HepG2 (cell line): Measurements from ENCODE around the gene ALDOA. TPM values are rescaled to one million over a fixed set of nuclear protein-coding genes. Genes with fewer than 3 reads are reported as not detected.

Experiments
- AKAP8 ChIP-seq: sonication (generic); formaldehyde crosslinking; IDR thresholded peaks from 2 replicates; pipeline ENCODE4 v1.5.1; 2020; ENCODE audit warnings: mild to moderate bottlenecking, missing genetic modification reagents
- CBX1 ChIP-seq: IDR thresholded peaks from one replicate; pipeline ENCODE4 v1.6.1; 2016; ENCODE audit warnings: antibody characterized with exemption, low read depth
- CC2D1A ChIP-seq: sonication (generic); formaldehyde crosslinking; IDR thresholded peaks from 2 replicates; pipeline ENCODE4 v1.8.1; 2023; ENCODE audit warnings: mild to moderate bottlenecking, missing genetic modification reagents
- DPF2 ChIP-seq: sonication (generic); formaldehyde crosslinking; IDR thresholded peaks from 2 replicates; pipeline ENCODE4 v1.4.0; 2020; ENCODE audit warnings: mild to moderate bottlenecking, low read depth, missing genetic modification reagents, borderline replicate concordance
- JDP2 ChIP-seq: sonication (generic); formaldehyde crosslinking; IDR thresholded peaks from 2 replicates; pipeline ENCODE4 v1.8.1; 2022; ENCODE audit warnings: missing genetic modification reagents, borderline replicate concordance
- MBD4 ChIP-seq: IDR thresholded peaks from 2 replicates; pipeline ENCODE4 v1.6.1; 2012; ENCODE audit warnings: low read length, inconsistent platforms, borderline replicate concordance
- MXD4 ChIP-seq: IDR thresholded peaks from 2 replicates; pipeline ENCODE4 v1.6.1; 2016; ENCODE audit warnings: mild to moderate bottlenecking, missing biosample characterization, missing genetic modification reagents
- MYNN ChIP-seq: sonication (generic); formaldehyde crosslinking; IDR thresholded peaks from 2 replicates; pipeline ENCODE4 v1.4.0; 2020; ENCODE audit warnings: mild to moderate bottlenecking, low read depth, missing genetic modification reagents
- NCOA2 ChIP-seq: sonication (generic); formaldehyde crosslinking; IDR thresholded peaks from 2 replicates; pipeline ENCODE4 v1.8.0; 2022; ENCODE audit warnings: inconsistent platforms
- NKX3-1 ChIP-seq: sonication (generic); formaldehyde crosslinking; IDR thresholded peaks from 2 replicates; pipeline ENCODE4 v1.5.0; 2020; ENCODE audit warnings: missing genetic modification reagents
- PTBP1 ChIP-seq: fragments of 200-400 bp; formaldehyde crosslinking; IDR thresholded peaks from 2 replicates; pipeline ENCODE4 v1.6.1; 2018; ENCODE audit warnings: low read length, low read depth; ENCODE audit not compliant: poor library complexity, severe bottlenecking
- RBM39 ChIP-seq: fragments of 200-400 bp; formaldehyde crosslinking; IDR thresholded peaks from one replicate; pipeline ENCODE4 v1.6.1; 2018; ENCODE audit warnings: antibody characterized with exemption, mild to moderate bottlenecking, low read depth, low read length; ENCODE audit not compliant: poor library complexity, severe bottlenecking
- U2AF2 ChIP-seq: fragments of 200-400 bp; formaldehyde crosslinking; IDR thresholded peaks from 2 replicates; pipeline ENCODE4 v1.6.1; 2017; ENCODE audit warnings: low read depth, mild to moderate bottlenecking, low read length
- ZFP1 ChIP-seq: IDR thresholded peaks from 2 replicates; pipeline ENCODE4 v1.6.1; 2016
- ZNF547 ChIP-seq: sonication (generic); formaldehyde crosslinking; IDR thresholded peaks from 2 replicates; pipeline ENCODE4 v1.5.1; 2020; ENCODE audit warnings: mild to moderate bottlenecking, missing genetic modification reagents
- ZNF570 ChIP-seq: sonication (generic); formaldehyde crosslinking; IDR thresholded peaks from 2 replicates; pipeline ENCODE4 v1.4.0; 2020; ENCODE audit warnings: mild to moderate bottlenecking, missing genetic modification reagents, borderline replicate concordance
- ZNF577 ChIP-seq: sonication (generic); formaldehyde crosslinking; IDR thresholded peaks from 2 replicates; pipeline ENCODE4 v1.4.0; 2020; ENCODE audit warnings: mild to moderate bottlenecking, low read depth, missing genetic modification reagents, borderline replicate concordance
- ZNF788 ChIP-seq: sonication (generic); formaldehyde crosslinking; IDR thresholded peaks from 2 replicates; pipeline ENCODE4 v1.5.0; 2020; ENCODE audit warnings: mild to moderate bottlenecking, missing genetic modification reagents, borderline replicate concordance
- polyA plus RNA-seq, 8 experiments: library from polyadenylated mRNA; depleted of rRNA in 3 of 8; stranded (reverse) in 7 of 8; unstranded in 1 of 8; fragments of >200 nt; fragmentation: Illumina TruSeq in 4 of 8; extraction: Trizol in 4 of 8; gene quantifications; 2 replicates each; pipeline versions ENCODE4 v1.2.1 to v1.2.3, GENCODE V29; 2011 to 2016; ENCODE audit warnings: low read depth in 4 of 8, missing spikeins in 1 of 8, mixed read lengths in 1 of 8; ENCODE audit not compliant: insufficient read depth in 1 of 8
- total RNA-seq, 5 experiments: library from RNA; depleted of rRNA; stranded (reverse); fragments of >200 nt; fragmentation: Illumina TruSeq; extraction: Trizol; gene quantifications; 2 replicates each; pipeline ENCODE4 v1.2.3, GENCODE V29; 2016; ENCODE audit warnings: low read depth in 1 of 5
- TF ChIP-seq, protein P1 (sequence below): sonication (generic); formaldehyde crosslinking; IDR thresholded peaks from 2 replicates; pipeline ENCODE4 v1.4.0; 2020; ENCODE audit warnings: mild to moderate bottlenecking, missing genetic modification reagents
- TF ChIP-seq, protein P2 (sequence below): sonication (generic); formaldehyde crosslinking; IDR thresholded peaks from 2 replicates; pipeline ENCODE4 v1.5.0; 2020; ENCODE audit warnings: mild to moderate bottlenecking, missing genetic modification reagents
- TF ChIP-seq, protein P3 (sequence below): sonication (generic); formaldehyde crosslinking; IDR thresholded peaks from 2 replicates; pipeline ENCODE4 v1.5.1; 2020; ENCODE audit warnings: missing genetic modification reagents, mild to moderate bottlenecking, borderline replicate concordance
- TF ChIP-seq, protein P4 (sequence below): sonication (generic); formaldehyde crosslinking; IDR thresholded peaks from 2 replicates; pipeline ENCODE4 v1.4.0; 2020; ENCODE audit warnings: low read depth, mild to moderate bottlenecking, missing genetic modification reagents

The ALDOA gene
- total and polyA plus RNA-seq, 2 of the 13 experiments (the other 11 are each of a cell fraction or from before 2014, with no cell fraction given): 925 to 1,884 TPM

DNA sequence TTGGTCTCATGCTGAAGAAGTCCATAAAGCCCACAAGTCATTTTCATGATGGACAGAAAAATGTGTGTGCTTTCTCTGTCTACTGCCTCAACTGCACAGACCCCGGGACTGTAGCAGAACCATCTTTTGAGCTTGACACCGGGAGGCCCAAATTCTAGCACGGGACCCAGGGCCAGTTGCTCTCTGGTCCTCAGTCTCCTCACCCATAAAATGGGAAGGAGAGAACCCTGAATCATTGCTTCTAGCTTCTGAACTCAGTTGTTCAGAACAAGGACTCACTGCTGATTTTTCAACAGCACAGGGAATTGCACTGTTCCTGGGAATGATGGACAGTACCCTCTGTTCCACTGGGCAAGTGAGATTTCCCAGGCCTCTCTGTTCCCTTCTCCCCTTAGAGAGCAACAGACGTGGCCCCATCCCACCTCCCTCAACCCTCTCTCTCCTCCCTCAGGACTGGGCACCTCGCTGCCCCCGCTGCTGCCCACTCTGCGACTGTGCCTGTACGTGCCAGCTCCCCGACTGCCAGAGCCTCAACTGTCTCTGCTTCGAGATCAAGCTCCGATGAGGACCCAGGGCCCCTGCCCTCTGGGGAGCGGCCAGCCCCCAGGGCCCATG, 2.2 kb upstream of the ALDOA start (continued):
- TF ChIP-seq, protein P1, sequence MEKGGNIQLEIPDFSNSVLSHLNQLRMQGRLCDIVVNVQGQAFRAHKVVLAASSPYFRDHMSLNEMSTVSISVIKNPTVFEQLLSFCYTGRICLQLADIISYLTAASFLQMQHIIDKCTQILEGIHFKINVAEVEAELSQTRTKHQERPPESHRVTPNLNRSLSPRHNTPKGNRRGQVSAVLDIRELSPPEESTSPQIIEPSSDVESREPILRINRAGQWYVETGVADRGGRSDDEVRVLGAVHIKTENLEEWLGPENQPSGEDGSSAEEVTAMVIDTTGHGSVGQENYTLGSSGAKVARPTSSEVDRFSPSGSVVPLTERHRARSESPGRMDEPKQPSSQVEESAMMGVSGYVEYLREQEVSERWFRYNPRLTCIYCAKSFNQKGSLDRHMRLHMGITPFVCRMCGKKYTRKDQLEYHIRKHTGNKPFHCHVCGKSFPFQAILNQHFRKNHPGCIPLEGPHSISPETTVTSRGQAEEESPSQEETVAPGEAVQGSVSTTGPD (CRISPR knock-in tag): no peak
- TF ChIP-seq MYNN (no peak), NCOA2 (CRISPR knock-in tag) (0 out of 2 replicates have a peak, but pooled peaks have one; percentile 9), ZNF577 (CRISPR knock-in tag) (no peak), ZNF570 (CRISPR knock-in tag) (no peak), CC2D1A (CRISPR knock-in tag) (no peak), ZNF788 (CRISPR knock-in tag) (no peak), JDP2 (no peak), CBX1 (no peak), DPF2 (CRISPR knock-in tag) (no peak), MXD4 (peak; percentile 73; the same call in 1 of the 2 replicates), MBD4 (no peak), ZFP1 (no peak), RBM39 (no peak), ZNF547 (CRISPR knock-in tag) (peak; percentile 78), AKAP8 (CRISPR knock-in tag) (no peak; the same call in 1 of the 2 replicates), PTBP1 (no peak), U2AF2 (no peak), NKX3-1 (CRISPR knock-in tag) (no peak)
- TF ChIP-seq, protein P2, sequence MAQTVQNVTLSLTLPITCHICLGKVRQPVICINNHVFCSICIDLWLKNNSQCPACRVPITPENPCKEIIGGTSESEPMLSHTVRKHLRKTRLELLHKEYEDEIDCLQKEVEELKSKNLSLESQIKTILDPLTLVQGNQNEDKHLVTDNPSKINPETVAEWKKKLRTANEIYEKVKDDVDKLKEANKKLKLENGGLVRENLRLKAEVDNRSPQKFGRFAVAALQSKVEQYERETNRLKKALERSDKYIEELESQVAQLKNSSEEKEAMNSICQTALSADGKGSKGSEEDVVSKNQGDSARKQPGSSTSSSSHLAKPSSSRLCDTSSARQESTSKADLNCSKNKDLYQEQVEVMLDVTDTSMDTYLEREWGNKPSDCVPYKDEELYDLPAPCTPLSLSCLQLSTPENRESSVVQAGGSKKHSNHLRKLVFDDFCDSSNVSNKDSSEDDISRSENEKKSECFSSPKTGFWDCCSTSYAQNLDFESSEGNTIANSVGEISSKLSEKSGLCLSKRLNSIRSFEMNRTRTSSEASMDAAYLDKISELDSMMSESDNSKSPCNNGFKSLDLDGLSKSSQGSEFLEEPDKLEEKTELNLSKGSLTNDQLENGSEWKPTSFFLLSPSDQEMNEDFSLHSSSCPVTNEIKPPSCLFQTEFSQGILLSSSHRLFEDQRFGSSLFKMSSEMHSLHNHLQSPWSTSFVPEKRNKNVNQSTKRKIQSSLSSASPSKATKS (CRISPR knock-in tag): no peak
- TF ChIP-seq, protein P3, sequence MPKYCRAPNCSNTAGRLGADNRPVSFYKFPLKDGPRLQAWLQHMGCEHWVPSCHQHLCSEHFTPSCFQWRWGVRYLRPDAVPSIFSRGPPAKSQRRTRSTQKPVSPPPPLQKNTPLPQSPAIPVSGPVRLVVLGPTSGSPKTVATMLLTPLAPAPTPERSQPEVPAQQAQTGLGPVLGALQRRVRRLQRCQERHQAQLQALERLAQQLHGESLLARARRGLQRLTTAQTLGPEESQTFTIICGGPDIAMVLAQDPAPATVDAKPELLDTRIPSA (CRISPR knock-in tag): no peak
- TF ChIP-seq, protein P4, sequence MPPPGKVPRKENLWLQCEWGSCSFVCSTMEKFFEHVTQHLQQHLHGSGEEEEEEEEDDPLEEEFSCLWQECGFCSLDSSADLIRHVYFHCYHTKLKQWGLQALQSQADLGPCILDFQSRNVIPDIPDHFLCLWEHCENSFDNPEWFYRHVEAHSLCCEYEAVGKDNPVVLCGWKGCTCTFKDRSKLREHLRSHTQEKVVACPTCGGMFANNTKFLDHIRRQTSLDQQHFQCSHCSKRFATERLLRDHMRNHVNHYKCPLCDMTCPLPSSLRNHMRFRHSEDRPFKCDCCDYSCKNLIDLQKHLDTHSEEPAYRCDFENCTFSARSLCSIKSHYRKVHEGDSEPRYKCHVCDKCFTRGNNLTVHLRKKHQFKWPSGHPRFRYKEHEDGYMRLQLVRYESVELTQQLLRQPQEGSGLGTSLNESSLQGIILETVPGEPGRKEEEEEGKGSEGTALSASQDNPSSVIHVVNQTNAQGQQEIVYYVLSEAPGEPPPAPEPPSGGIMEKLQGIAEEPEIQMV (CRISPR knock-in tag): no peak
